HepG2 (cell line): ENCODE results near the gene NFXL1. TPM values are rescaled to one million over a fixed set of nuclear protein-coding genes. Genes with fewer than 3 reads are reported as not detected.

ENCODE experiments used
- DMAP1 ChIP-seq: IDR thresholded peaks from 2 replicates; pipeline ENCODE4 v1.6.1; 2016
- ELF3 ChIP-seq: IDR thresholded peaks from 2 replicates; pipeline ENCODE4 v1.6.1; 2016; ENCODE audit warnings: missing genetic modification reagents, missing compliant biosample characterization
- FOXO1 ChIP-seq: sonication (generic); formaldehyde crosslinking; IDR thresholded peaks from 2 replicates; pipeline ENCODE4 v1.4.0; 2020; ENCODE audit warnings: missing genetic modification reagents
- GATAD2A ChIP-seq: IDR thresholded peaks from 2 replicates; pipeline ENCODE4 v1.6.1; 2016
- HDAC6 ChIP-seq: fragments of 200-600 bp; sonication (generic); IDR thresholded peaks from 2 replicates; pipeline ENCODE4 v1.7.0; 2017; ENCODE audit warnings: mild to moderate bottlenecking, antibody characterized with exemption, low read length, low read depth
- HES4 ChIP-seq: sonication (generic); formaldehyde crosslinking; IDR thresholded peaks from 2 replicates; pipeline ENCODE4 v1.9.0; 2021; ENCODE audit warnings: mild to moderate bottlenecking, missing genetic modification reagents, borderline replicate concordance
- HHEX ChIP-seq: IDR thresholded peaks from 2 replicates; pipeline ENCODE4 v1.6.1; 2016; ENCODE audit warnings: control low read depth
- HOXD1 ChIP-seq: sonication (generic); formaldehyde crosslinking; IDR thresholded peaks from 2 replicates; pipeline ENCODE4 v1.5.0; 2020; ENCODE audit warnings: missing genetic modification reagents
- KLF13 ChIP-seq: sonication (generic); formaldehyde crosslinking; IDR thresholded peaks from 2 replicates; pipeline ENCODE4 v1.4.0; 2020; ENCODE audit warnings: mild to moderate bottlenecking, missing genetic modification reagents
- MTA1 ChIP-seq: sonication (generic); formaldehyde crosslinking; IDR thresholded peaks from 2 replicates; pipeline ENCODE4 v1.4.0; 2020; ENCODE audit warnings: missing genetic modification reagents, mild to moderate bottlenecking, borderline replicate concordance
- NRL ChIP-seq: sonication (generic); formaldehyde crosslinking; IDR thresholded peaks from 2 replicates; pipeline ENCODE4 v1.5.0; 2020; ENCODE audit warnings: missing genetic modification reagents, mild to moderate bottlenecking, moderate library complexity, borderline replicate concordance
- PAWR ChIP-seq: sonication (generic); formaldehyde crosslinking; IDR thresholded peaks from 2 replicates; pipeline ENCODE4 v1.4.0; 2020; ENCODE audit warnings: missing genetic modification reagents, mild to moderate bottlenecking, borderline replicate concordance
- RCOR2 ChIP-seq: IDR thresholded peaks from 2 replicates; pipeline ENCODE4 v1.6.1; 2016; ENCODE audit warnings: missing biosample characterization, missing genetic modification reagents
- RFX3 ChIP-seq: IDR thresholded peaks from 2 replicates; pipeline ENCODE4 v1.6.1; 2016; ENCODE audit warnings: missing biosample characterization, missing genetic modification reagents
- SOX13 ChIP-seq, 3 experiments: fragments of 450-650 bp in 1 of 3; sonication (generic) in 1 of 3; formaldehyde crosslinking in 1 of 3; IDR thresholded peaks in 2 of 3; conservative IDR thresholded peaks in 1 of 3; 2 replicates each; pipeline versions ENCODE4 v1.5.0 to v1.6.1; 2016 to 2020; ENCODE audit warnings: antibody characterized with exemption in 1 of 3, mild to moderate bottlenecking in 1 of 3, missing compliant biosample characterization in 1 of 3, missing genetic modification reagents in 1 of 3, moderate library complexity in 1 of 3
- TOPORS ChIP-seq: sonication (generic); formaldehyde crosslinking; IDR thresholded peaks from 2 replicates; pipeline ENCODE4 v1.8.0; 2023; ENCODE audit warnings: mild to moderate bottlenecking, missing genetic modification reagents
- ZFP1 ChIP-seq: IDR thresholded peaks from 2 replicates; pipeline ENCODE4 v1.6.1; 2016
- ZNF263 ChIP-seq: sonication (generic); formaldehyde crosslinking; IDR thresholded peaks from 2 replicates; pipeline ENCODE4 v1.4.0; 2020; ENCODE audit warnings: missing genetic modification reagents
- ZNF441 ChIP-seq: sonication (generic); formaldehyde crosslinking; IDR thresholded peaks from 2 replicates; pipeline ENCODE4 v1.7.0; 2021; ENCODE audit warnings: missing genetic modification reagents, borderline replicate concordance
- ZNF468 ChIP-seq: sonication (generic); formaldehyde crosslinking; IDR thresholded peaks from 2 replicates; pipeline ENCODE4 v1.8.0; 2022; ENCODE audit warnings: mild to moderate bottlenecking, moderate library complexity, missing genetic modification reagents
- ZNF547 ChIP-seq: sonication (generic); formaldehyde crosslinking; IDR thresholded peaks from 2 replicates; pipeline ENCODE4 v1.5.1; 2020; ENCODE audit warnings: mild to moderate bottlenecking, missing genetic modification reagents
- ZNF550 ChIP-seq: sonication (generic); formaldehyde crosslinking; IDR thresholded peaks from 2 replicates; pipeline ENCODE4 v1.4.0; 2020; ENCODE audit warnings: mild to moderate bottlenecking, missing genetic modification reagents, borderline replicate concordance
- polyA plus RNA-seq, 8 experiments: library from polyadenylated mRNA; depleted of rRNA in 3 of 8; stranded (reverse) in 7 of 8; unstranded in 1 of 8; fragments of >200 nt; fragmentation: Illumina TruSeq in 4 of 8; extraction: Trizol in 4 of 8; gene quantifications; 2 replicates each; pipeline versions ENCODE4 v1.2.1 to v1.2.3, GENCODE V29; 2011 to 2016; ENCODE audit warnings: low read depth in 4 of 8, missing spikeins in 1 of 8, mixed read lengths in 1 of 8; ENCODE audit not compliant: insufficient read depth in 1 of 8
- total RNA-seq, 5 experiments: library from RNA; depleted of rRNA; stranded (reverse); fragments of >200 nt; fragmentation: Illumina TruSeq; extraction: Trizol; gene quantifications; 2 replicates each; pipeline ENCODE4 v1.2.3, GENCODE V29; 2016; ENCODE audit warnings: low read depth in 1 of 5
- TF ChIP-seq, protein P1 (sequence below): sonication (generic); formaldehyde crosslinking; IDR thresholded peaks from 2 replicates; pipeline ENCODE4 v1.4.0; 2020; ENCODE audit warnings: missing genetic modification reagents
- TF ChIP-seq, protein P2 (sequence below): sonication (generic); formaldehyde crosslinking; IDR thresholded peaks from 2 replicates; pipeline ENCODE4 v1.8.0; 2022; ENCODE audit warnings: missing genetic modification reagents, mild to moderate bottlenecking, inconsistent platforms, borderline replicate concordance
- TF ChIP-seq, protein P3 (sequence below): fragments of 450-650 bp; IDR thresholded peaks from 2 replicates; pipeline ENCODE4 v1.6.1; 2017
- TF ChIP-seq, protein P4 (sequence below): sonication (generic); formaldehyde crosslinking; IDR thresholded peaks from 2 replicates; pipeline ENCODE4 v1.4.0; 2020; ENCODE audit warnings: mild to moderate bottlenecking, missing genetic modification reagents

Gene NFXL1
- total and polyA plus RNA-seq, 2 of the 13 experiments (the other 11 are each of a cell fraction or from before 2014, with no cell fraction given), result 12.0 to 18.6 TPM

DNA sequence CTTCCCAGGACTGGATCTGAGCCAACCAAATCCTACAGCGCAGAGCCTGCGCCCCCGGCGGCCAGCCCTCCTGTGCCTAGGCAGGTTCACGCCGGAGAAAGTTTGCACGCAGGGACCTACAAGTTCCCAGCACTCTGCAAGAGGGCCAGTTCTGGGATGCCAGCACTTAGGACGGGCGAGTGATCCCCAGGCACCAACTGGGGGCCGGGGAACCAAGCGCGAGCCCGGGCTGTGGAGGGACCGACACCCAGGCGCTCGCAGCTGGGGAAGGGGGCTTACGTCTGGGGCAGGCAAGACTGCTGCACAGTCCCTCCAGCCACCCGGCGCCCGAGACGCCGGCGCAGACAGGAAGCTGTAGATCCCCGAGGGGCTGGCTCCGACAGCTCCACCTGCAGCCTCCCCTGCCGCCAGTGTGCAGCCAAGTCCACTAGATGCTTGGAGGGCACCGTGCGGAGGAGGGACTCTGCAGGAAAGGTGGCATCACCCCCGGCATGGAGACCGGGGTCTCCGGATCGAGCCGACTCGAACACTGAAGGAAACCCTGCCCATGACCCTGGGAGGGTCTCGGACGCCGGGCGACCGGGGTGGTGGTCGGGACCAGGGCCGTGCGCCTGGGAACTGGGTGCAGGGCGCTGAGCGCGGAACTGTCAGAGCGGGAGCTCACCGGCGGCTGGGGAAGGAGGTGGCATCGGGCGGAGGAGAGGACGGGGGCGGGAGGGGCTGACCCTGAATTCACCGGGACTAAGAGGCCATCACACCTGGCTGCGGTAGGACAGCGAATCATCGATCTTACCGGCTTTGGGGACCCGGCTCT, 77.1 kb downstream of the NFXL1 start (continued):
- TF ChIP-seq RCOR2 (CRISPR knock-in tag) (no peak), DMAP1 (CRISPR knock-in tag) (no peak), ZNF547 (no peak), GATAD2A (CRISPR knock-in tag) (no peak), PAWR (no peak), HOXD1 (CRISPR knock-in tag) (no peak), NRL (no peak), HDAC6 (no peak), ZNF263 (no peak), ELF3 (CRISPR knock-in tag) (no peak), KLF13 (CRISPR knock-in tag) (no peak), TOPORS (CRISPR knock-in tag) (no peak), MTA1 (CRISPR knock-in tag) (no peak), ZNF441 (CRISPR knock-in tag) (no peak), SOX13 (IDR thresholded peaks at IDR 0.05) (no peak), SOX13 (CRISPR knock-in tag; conservative IDR thresholded peaks at IDR 0.05 in 1 of 2, IDR thresholded peaks at IDR 0.05 in 1 of 2) (no peak), HES4 (CRISPR knock-in tag) (0 out of 2 replicates have a peak, but pooled peaks have one; percentile 24), FOXO1 (CRISPR knock-in tag) (no peak), ZNF550 (no peak), ZNF468 (CRISPR knock-in tag) (no peak), HHEX (CRISPR knock-in tag) (no peak), RFX3 (CRISPR knock-in tag) (no peak), ZFP1 (CRISPR knock-in tag) (no peak)
- TF ChIP-seq, protein P1, sequence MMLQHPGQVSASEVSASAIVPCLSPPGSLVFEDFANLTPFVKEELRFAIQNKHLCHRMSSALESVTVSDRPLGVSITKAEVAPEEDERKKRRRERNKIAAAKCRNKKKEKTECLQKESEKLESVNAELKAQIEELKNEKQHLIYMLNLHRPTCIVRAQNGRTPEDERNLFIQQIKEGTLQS (CRISPR knock-in tag), result no peak
- TF ChIP-seq, protein P2, sequence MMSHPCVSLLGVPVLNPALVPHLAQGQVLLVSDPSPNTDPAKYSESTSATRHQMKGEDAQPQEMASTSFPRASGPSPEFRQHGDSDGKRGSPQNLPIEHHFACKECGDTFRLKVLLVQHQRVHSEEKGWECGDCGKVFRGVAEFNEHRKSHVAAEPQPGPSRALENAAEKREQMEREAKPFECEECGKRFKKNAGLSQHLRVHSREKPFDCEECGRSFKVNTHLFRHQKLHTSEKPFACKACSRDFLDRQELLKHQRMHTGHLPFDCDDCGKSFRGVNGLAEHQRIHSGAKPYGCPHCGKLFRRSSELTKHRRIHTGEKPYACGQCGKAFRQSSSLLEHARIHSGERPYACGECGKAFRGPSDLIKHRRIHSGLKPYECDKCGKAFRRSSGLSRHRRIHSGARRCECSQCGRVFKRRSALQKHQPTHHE, result no peak
- TF ChIP-seq, protein P3, sequence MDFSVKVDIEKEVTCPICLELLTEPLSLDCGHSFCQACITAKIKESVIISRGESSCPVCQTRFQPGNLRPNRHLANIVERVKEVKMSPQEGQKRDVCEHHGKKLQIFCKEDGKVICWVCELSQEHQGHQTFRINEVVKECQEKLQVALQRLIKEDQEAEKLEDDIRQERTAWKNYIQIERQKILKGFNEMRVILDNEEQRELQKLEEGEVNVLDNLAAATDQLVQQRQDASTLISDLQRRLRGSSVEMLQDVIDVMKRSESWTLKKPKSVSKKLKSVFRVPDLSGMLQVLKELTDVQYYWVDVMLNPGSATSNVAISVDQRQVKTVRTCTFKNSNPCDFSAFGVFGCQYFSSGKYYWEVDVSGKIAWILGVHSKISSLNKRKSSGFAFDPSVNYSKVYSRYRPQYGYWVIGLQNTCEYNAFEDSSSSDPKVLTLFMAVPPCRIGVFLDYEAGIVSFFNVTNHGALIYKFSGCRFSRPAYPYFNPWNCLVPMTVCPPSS, result no peak
- TF ChIP-seq, protein P4, sequence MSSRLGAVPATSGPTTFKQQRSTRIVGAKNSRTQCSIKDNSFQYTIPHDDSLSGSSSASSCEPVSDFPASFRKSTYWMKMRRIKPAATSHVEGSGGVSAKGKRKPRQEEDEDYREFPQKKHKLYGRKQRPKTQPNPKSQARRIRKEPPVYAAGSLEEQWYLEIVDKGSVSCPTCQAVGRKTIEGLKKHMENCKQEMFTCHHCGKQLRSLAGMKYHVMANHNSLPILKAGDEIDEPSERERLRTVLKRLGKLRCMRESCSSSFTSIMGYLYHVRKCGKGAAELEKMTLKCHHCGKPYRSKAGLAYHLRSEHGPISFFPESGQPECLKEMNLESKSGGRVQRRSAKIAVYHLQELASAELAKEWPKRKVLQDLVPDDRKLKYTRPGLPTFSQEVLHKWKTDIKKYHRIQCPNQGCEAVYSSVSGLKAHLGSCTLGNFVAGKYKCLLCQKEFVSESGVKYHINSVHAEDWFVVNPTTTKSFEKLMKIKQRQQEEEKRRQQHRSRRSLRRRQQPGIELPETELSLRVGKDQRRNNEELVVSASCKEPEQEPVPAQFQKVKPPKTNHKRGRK (CRISPR knock-in tag), result no peak
